Measurements from ENCODE around the gene PAX3.

The PAX3 gene

DNA sequence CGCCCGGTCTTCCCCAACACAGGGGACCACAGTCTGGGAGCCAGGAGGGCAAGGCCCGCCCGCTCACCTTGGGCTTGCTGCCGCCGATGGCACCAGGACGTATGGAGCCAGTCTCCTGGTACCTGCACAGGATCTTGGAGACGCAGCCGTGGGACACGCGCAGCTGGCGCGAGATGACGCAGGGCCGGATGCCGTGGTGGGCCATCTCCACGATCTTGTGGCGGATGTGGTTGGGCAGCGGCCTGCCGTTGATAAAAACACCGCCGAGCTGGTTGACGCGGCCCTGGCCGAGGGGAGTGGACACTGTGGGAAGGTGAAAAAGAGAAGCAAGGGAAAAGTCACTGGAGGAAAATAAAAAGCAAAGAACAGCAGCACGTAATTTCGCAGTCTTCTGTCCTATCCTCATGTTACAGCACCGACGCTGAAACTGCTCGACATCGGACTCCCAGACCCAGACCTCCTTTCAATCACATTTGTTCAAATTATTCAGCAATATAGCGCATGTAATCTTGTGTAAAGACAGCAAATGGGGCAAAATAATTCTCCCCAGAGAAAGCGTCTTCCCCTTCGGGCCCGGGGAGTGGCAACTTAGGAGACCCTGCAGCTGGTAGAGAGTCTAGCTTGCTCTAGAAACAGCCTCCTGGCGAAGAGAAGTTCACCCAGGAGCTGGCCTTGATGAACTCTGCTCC is 1.7 kb downstream of the PAX3 start:
- no peak for DNase-seq (ENCODE audit: extremely low read depth in 1 of 2, low read depth in 1 of 2)

DNA sequence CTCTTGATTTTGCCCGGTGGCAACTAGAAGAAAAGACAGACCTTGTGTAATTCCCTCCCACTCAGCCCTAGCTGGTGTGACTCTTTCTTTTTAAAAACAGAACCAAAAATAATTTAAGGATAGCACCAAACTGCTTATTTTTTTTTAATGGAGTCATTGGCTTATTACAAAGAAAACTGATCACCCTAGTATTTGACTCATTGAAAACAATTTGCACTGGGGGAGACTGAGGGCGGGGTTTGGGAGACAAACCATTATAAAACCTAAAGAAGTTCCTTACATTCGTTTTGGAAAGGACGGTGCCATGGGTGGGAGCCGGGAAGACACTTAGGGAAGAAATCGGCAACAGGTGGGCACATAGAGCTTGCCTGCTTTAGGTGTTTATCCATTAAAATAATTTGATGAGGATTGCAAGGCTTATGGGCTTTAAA is 2.5 kb downstream of the PAX3 start:
- no peak for DNase-seq (ENCODE audit: extremely low read depth in 1 of 2, low read depth in 1 of 2)

DNA sequence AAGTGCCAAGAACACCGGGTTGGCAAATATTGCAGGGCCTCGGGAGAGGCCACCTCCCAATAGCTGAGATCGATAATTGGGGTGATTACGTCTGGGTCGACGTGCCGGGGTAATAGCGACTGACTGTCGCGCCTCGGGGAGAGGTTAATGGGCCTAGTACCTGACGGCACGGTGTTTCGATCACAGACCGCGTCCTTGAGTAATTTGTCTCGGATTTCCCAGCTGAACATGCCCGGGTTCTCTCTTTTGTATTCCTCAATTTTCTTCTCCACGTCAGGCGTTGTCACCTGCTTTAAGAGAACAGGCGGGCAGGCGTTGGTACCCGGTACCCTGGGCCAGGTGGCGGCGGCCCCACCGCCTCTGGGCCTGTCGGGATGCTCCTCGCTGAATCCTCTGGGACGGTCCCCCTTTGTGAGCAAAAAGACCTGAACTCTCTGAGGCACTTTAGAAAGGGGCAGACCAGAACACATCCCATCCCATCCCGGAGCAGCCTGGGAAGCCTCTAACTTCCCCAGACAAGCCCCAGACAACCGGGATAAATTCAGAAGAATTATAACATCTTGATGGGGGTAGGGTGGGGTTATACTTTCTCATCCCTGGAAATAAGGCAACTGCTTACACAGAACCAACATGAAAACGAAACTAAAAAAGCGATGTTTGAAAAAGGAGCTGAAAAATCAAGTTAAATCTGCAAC is 3.3 kb downstream of the PAX3 start:
- DNase-seq (ENCODE audit: extremely low read depth in 1 of 2, low read depth in 1 of 2) = no peak

GRCh38 chr2:222294996-222295367 is 3.8 kb downstream of the PAX3 start:
- DNase-seq (ENCODE audit: extremely low read depth in 1 of 2, low read depth in 1 of 2) = no peak

GRCh38 chr2:222293660-222294630 is 4.9 kb downstream of the PAX3 start:
- no peak for DNase-seq (ENCODE audit: extremely low read depth in 1 of 2, low read depth in 1 of 2)

DNA sequence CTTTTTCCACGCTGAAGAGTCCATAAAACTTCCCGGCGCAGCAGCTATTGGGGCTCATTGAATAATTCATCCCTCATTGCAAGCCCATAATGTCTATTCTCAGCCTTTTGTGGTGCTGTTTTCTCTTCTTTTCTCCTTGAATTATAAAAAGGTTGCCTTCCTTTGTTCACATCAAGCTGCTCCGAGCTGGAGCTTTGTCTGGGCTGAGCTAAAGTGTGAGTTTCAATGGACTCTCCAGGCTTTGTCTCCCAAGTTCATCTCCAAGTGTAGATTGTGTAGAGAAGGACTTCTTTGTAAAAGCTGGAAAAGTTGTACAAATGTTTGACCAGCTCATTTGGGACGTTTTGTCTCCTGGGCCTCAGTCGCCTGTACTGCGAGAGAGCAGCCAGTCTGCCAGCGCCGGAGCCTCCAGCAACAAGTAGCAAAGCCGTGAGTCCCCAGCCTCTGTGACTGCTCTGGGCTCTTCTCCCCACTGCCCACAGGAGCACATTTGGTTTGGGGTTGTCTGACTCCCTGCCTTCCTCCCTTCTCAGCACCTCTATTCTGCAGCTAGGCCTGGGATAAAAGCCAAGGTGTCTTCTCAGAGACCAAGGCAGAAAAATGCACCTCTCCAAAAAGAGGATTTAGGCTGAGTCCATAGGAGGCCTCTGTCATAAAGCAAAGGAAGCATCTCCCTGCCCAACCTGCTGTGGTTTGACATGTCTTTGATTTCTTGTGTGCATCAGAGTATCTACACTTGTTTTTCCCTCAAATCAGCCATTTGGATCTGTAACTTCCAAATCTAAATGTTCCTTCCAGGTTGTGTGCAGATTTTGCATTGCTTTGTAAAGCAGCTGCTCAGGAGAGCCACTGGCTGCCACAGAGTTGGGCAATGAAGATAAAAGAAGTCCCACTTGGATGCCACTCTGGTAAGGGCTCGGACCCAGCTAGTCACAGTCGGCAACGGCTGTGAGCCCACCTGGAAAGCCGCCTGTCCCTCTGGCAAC is 6.4 kb downstream of the PAX3 start:
- DNase-seq (ENCODE audit: extremely low read depth in 1 of 2, low read depth in 1 of 2) = no peak

DNA sequence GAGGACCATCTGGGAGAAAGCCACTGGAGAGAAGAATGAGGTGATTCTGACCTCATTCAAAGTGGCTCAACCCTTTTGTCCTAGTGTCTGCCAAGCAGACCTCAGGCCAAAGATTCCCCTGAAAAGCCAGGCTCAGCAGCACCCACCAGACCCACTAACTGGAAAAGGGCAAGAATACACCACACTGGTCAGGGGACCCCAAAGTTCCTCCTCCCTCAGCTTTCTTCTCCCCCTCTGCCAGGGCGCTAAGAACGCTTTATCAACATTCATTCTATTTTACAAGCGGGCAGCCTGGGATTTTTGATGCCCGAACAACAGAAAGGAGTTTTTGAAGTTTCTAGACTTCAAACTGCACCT is 7.3 kb downstream of the PAX3 start:
- DNase-seq (ENCODE audit: extremely low read depth in 1 of 2, low read depth in 1 of 2) = no peak

- no peak for DNase-seq (ENCODE audit: extremely low read depth in 1 of 2, low read depth in 1 of 2)
Observed at GRCh38 chr2:222290736-222291484, 7.9 kb downstream of the PAX3 start.

DNA sequence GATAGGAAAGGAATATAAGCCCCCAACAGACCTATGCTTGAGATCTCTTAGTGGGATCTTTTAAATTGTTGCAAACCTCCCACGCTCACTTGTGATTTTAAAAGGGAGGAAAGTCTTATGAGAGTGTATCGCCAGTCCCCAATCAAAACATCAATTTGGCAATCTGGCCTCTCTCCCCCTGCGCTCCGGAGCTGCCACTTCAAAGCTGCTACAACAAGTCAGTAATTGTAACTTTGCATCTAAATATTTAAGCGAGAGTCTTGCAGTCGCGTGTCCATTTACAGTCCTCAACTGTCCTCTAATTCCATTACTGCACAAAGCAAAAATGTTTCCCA is 8.4 kb downstream of the PAX3 start:
- DNase-seq (ENCODE audit: extremely low read depth in 1 of 2, low read depth in 1 of 2) = no peak

DNA sequence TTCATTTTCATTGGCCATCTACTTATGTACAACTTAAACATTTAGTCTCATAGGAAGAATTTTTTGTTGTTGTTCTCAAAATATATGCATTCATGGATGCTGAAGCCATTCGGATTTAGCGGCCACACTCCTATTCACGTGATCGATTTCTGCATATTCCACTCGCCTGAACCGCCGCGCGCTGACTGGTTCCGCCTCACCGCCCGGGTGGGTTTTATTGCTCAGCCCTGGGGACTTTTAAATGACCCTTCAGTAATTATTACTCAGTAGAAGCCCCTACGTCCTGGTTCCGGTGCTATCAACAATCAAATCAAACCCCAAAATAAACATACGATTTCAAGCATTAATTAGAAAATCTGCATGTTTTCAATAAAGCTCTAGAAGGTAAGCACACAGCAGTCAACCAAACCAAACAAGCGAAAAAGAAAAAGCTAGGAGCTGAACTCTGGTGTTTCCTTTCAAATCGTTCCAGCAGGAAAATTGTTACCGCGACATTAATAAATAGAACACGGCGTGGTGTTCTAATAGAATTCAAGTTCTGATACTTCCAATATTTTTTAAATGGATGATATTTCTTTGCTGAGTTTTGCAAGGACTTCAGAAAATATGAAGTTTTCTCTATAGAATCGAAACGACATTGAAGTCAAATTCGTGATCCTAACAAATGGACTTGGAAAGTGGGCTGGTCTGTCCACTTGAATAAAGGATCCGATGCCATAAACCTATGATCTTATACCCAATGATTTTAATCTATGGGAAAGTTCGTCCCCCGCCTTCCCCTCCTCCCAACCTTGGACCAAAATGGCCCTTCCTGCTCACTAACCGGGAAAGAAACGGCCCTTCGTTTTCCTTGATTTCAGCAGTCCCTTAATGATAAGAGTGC is 9.3 kb downstream of the PAX3 start:
- DNase-seq (ENCODE audit: extremely low read depth in 1 of 2, low read depth in 1 of 2) = no peak

DNA sequence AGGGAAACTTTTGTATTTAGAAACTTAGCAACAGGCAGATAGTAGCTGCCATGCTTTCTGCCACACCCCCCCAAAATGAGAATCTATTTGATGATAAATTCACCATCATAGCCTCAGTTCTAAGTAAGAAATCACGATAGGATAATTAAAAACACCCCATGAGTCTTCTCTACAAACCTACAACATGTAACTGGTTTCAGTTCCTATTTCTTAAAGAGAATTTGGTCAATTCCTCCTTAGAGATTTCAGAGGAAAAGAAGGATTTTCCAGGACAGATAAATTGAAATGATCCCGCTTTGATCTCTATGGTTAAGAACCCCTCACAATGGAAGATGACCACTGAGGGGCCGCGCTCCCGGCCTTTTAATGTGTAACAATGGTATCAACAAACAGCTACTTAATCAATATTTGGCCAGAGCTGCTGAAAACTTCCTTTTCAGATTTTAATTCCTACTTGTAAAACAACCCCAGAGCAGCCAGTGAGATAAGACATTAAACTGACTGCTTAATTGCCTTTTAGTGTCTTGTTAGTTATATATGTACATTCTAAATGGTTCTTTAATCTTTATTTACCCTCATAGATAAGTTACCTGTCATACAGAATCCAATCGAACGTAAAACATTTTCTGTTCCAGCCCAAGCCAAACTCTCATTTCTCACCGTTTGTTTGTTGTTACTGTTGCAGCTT is 10.1 kb downstream of the PAX3 start:
- no peak for DNase-seq (ENCODE audit: extremely low read depth in 1 of 2, low read depth in 1 of 2)

- no peak for DNase-seq (ENCODE audit: extremely low read depth in 1 of 2, low read depth in 1 of 2)
Observed at GRCh38 chr2:222287862-222288479, 10.8 kb downstream of the PAX3 start.

GRCh38 chr2:222284466-222284865 is 14.3 kb downstream of the PAX3 start:
- no peak for DNase-seq (ENCODE audit: extremely low read depth in 1 of 2, low read depth in 1 of 2)

DNA sequence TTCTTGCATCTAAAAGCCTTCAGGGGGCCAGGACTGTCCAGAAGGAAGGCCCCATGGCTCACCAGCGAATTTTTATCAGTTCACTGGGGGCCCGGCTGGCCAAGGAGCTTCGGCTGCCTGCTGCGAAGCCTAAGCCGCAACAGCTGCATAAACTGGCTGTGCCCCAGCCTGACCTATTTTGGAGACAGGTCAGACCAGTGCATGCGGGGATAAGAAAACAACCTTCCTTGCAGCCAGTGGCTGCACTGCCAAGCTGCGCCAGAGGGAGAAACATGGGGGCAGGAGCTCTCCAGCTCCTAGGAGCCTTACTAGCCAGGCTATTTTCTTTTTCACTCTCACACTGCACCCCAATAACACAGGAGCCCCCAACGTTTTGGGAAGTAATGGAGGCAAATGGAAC is 15.2 kb downstream of the PAX3 start:
- no peak for DNase-seq (ENCODE audit: extremely low read depth in 1 of 2, low read depth in 1 of 2)

GRCh38 chr2:222281506-222281905 is 17.3 kb downstream of the PAX3 start:
- no peak for DNase-seq (ENCODE audit: extremely low read depth in 1 of 2, low read depth in 1 of 2)

DNA sequence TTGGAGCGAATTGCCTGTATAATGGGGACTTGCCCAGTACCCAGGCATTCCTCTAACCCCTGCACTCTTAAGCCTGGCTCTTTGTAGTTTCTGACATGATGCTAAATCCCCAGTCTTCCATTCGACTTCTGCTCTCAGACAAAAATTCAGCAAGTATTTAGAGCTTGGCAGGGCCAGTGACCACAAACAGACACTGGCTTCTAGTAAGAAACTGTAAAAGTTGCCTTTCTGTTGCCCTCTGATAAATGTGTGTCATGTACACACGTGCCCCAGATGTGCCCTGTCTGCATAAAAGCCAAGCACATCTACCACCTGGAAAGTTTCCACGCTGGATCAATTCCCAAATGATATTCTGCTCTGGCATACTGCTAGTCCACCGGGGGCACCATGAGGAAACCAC is 18.0 kb downstream of the PAX3 start:
- DNase-seq (ENCODE audit: extremely low read depth in 1 of 2, low read depth in 1 of 2) = no peak

DNA sequence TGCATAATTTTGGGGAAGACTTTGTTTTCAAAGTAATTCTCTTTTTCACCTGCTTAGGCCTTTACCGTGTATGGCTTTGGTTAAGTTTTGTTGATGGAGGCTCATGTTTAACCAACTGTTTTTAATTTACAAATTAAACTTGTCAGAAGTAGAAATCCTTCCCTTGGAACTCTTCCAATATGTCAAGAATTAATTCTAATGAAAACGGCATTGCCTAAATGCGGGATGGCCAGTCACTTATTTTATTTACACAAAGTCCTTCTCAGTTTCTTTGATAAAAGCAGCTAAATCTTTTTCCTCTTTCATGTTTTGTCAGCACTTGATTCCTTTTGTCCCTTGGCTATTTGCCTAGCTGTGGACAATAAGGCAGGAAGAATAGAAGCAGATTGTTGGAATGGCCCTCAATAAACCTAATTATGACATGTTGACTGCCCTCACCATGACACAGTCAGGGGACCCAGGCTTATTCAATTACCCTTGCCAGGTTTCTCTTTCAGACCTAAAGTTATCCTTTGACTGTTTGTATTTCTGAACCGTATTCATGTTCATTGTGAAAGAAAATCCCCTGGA is 26.3 kb downstream of the PAX3 start:
- no peak for DNase-seq (ENCODE audit: extremely low read depth in 1 of 2, low read depth in 1 of 2)

DNA sequence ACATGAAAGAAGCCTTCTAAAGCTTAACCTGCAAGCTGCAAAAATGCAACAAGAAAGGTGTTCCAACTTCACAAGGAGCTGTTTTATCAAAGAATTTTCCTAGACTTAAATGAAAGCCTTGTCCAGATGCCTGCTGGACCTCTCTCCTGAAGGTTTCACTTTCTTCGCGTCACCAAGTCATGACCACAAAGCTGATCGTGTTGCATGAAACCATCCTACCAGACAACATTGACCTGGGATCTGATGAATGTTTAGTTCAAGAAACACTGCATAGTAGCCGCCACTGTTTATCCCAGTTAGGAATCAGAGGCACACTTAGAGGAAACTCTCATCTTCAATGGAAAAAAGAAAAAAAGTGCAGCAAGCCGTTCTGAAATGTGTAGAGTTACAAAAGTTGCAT is 26.9 kb downstream of the PAX3 start:
- DNase-seq (ENCODE audit: extremely low read depth in 1 of 2, low read depth in 1 of 2) = no peak

Measured in activated CD8-positive, alpha-beta memory T cell treated with anti-CD3 and anti-CD28 coated beads for 1 hour (primary cell).